Measurements from ENCODE around the gene CLK4. TPM values are rescaled to one million over a fixed set of nuclear protein-coding genes. Genes with fewer than 3 reads are reported as not detected.

Gene CLK4
- total and polyA plus RNA-seq, 2 of the 8 experiments (the other 6 are each of a cell fraction or from before 2014, with no cell fraction given) = 8.1 to 12.6 TPM

GRCh38 chr5:178561746-178562264, 65.0 kb downstream of the CLK4 start:
- Histone ChIP-seq H3K9ac (replicated peaks in 1 of 4; ENCODE audit: extremely low read depth in 1 of 4, low read depth in 3 of 4, low read length in 3 of 4) (no peak overlapping the region; a peak in 1 of 7 replicates), H3K56ac (replicated peaks; ENCODE audit: insufficient read length, low read depth, low read length) (no peak overlapping the region), H4K8ac (ENCODE audit: extremely low read depth, insufficient read depth, low read length) (no peak overlapping the region), H3K27ac (ENCODE audit: low read depth, low read length) (no peak overlapping the region), H4K20me1 (replicated peaks in 1 of 2; ENCODE audit: control insufficient read depth in 1 of 2, insufficient read depth in 2 of 2, low read length in 2 of 2) (no peaks in the 10 kb centered on the region), H3K4me1 (replicated peaks in 1 of 4; ENCODE audit: control insufficient read depth in 3 of 4, insufficient read depth in 4 of 4, low read length in 3 of 4) (peaks cover 4 to 24% (median 10%) of the 10 kb centered on the region in 4 experiments), H3K23me2 (ENCODE audit: low read depth, low read length) (no peaks in the 10 kb centered on the region), H3K4me2 (ENCODE audit: insufficient read depth in 1 of 2, low read depth in 2 of 2, low read length in 2 of 2) (no peak overlapping the region), H2BK120ac (replicated peaks; ENCODE audit: low read depth, low read length) (no peak overlapping the region), H2AK5ac (ENCODE audit: low read depth, low read length) (peak overlapping the region; percentile 97), H4K5ac (ENCODE audit: insufficient read length, low read depth, low read length) (no peak overlapping the region), H3K4ac (replicated peaks; ENCODE audit: insufficient read length, low read depth, low read length) (no peak overlapping the region), H3K27me3 (replicated peaks in 1 of 4; ENCODE audit: control insufficient read depth in 3 of 4, extremely low read depth in 1 of 4, insufficient read depth in 3 of 4, low read length in 3 of 4) (no peaks in the 10 kb centered on the region), H2BK20ac (ENCODE audit: low read length) (0 out of 2 replicates have a peak overlapping the region, but pooled peaks have one; percentile 32), H3K36me3 (ENCODE audit: control insufficient read depth in 2 of 4, insufficient read depth in 4 of 4, low read length in 3 of 4) (no peaks in the 10 kb centered on the region), H4K91ac (replicated peaks; ENCODE audit: insufficient read length, low read length) (peak overlapping the region; percentile 12), H2BK5ac (ENCODE audit: low read depth, low read length) (0 out of 2 replicates have a peak overlapping the region, but pooled peaks have one; percentile 66), H2BK12ac (ENCODE audit: low read depth, low read length) (peak overlapping the region; percentile 80; the same call in 1 of the 2 replicates), H3K18ac (ENCODE audit: extremely low read depth, low read length) (peak overlapping the region; percentile 56; the same call in 1 of the 2 replicates), H2AFZ (ENCODE audit: low read length) (no peak overlapping the region), H3K79me2 (ENCODE audit: control insufficient read depth in 1 of 2, insufficient read depth in 2 of 2, low read length in 2 of 2) (no peaks in the 10 kb centered on the region), H3K23ac (ENCODE audit: insufficient read length) (no peak overlapping the region), H2BK15ac (ENCODE audit: low read length) (peak overlapping the region; percentile 72; the same call in 1 of the 2 replicates), H3K4me3 (ENCODE audit: extremely low read depth in 1 of 4, insufficient read depth in 2 of 4, low read depth in 3 of 4, low read length in 4 of 4) (no peak overlapping the region), H3K14ac (ENCODE audit: insufficient read length) (no peak overlapping the region), H3K79me1 (ENCODE audit: low read depth, low read length) (no peaks in the 10 kb centered on the region; the same call in 1 of the 2 replicates), H3K9me3 (ENCODE audit: insufficient read depth in 2 of 2, low read depth in 1 of 2, low read length in 1 of 2) (no peaks in the 10 kb centered on the region)
- DNase-seq (ENCODE audit: low read depth in 1 of 2, low spot score in 2 of 2) (no peak), FAIRE-seq (no peak)
- CTCF ChIA-PET (ENCODE audit: partially characterized antibody) = no interaction called here
- TF ChIP-seq SAP30 (IDR thresholded peaks at IDR 0.05; ENCODE audit: insufficient read depth, insufficient replicate concordance, low read length) (no peak), BCL11A (IDR thresholded peaks at IDR 0.05; ENCODE audit: low read depth in 2 of 2, low read length in 2 of 2) (no peak), CHD2 (IDR thresholded peaks at IDR 0.05; ENCODE audit: low read length) (no peak), POU5F1 (IDR thresholded peaks at IDR 0.05; ENCODE audit: low read depth, low read length) (no peak), JUN (IDR thresholded peaks at IDR 0.05; ENCODE audit: low read depth, low read length) (no peak)
- WGBS, 2 experiments (ENCODE audit: extremely low coverage in 1 of 2, insufficient coverage in 1 of 2, insufficient read length in 1 of 2, insufficient replicate concordance in 2 of 2, low coverage in 1 of 2, low lambda C conversion rate in 2 of 2, missing lambda C conversion rate in 1 of 2) = 84% methylated on average over 23 of the region's 23 CpGs; no CpG with 5 or more reads in 1 of the 2 experiments
- POLR2A ChIA-PET (ENCODE audit: partially characterized antibody) = interaction anchor here (1.6 kb wide), 1 partner anchor 19 kb away, joined by 4 read pairs; no protein-coding TSS in a partner anchor

All from H1 (cell line).